HG03139 (cell line): Measurements from ENCODE around the gene ADGRG4.

Source experiments
- ATAC-seq: cut with Tn5 transposase; IDR thresholded peaks from one replicate; pipeline ENCODE4 v1.9.1; 2021; ENCODE audit not compliant: unreplicated experiment

ADGRG4 gene

GRCh38 chrX:136457303-136457917, 156.6 kb downstream of the ADGRG4 start:
- ATAC-seq, result no peak

DNA sequence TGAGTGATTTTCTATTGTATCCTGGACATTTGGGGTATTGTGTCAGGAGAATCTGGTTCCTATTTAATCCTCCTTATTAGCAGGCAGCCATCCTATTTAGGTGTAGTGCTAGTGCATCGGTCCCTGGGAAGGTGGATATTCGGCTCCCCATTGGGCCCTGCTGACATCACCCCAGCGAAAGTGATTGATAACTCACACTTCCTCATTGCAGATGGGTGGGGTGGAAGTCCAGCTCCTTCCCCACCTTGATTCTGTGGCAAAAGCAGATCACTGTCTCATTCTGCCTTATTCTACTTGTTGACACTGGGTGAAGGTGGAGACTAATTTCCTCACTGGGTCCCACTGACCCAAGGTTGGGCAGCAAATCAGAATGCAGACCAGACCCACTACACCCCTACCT, 163.8 kb downstream of the ADGRG4 start:
- ATAC-seq, result no peak
